Erythroblast (primary cell): ENCODE results near the gene PPP3CA.

Experiments
- GATA1 ChIP-seq: IDR thresholded peaks from 2 replicates; pipeline ENCODE4 v1.6.1; 2011; ENCODE audit warnings: low read depth, mild to moderate bottlenecking, control low read depth, low read length, moderate library complexity
- POLR2A ChIP-seq: IDR thresholded peaks from 2 replicates; pipeline ENCODE4 v1.6.1; 2011; ENCODE audit warnings: mild to moderate bottlenecking, low read length

DNA sequence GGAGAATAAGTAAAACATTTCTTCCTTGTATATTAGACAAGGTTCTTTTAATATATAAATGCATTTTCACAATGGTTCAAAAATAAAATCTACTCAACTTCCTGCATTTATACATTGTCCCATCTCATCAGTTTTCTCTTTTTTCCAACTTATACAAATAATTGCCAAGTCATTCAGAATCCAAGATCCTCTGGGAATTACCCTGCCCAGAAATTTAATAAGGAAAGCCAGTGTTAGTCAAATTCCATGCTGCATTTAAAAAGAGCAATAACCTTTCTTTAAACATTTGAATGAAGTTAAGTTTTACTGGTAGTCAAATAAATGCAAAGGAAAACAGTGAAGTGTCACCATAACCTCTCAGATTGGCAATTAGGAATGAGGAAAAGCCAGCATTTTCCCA is 357.9 kb downstream of the PPP3CA start:
- no peak for TF ChIP-seq POLR2A
- TF ChIP-seq GATA1 = no peak
